Fibroblast of lung (primary cell): ENCODE measurements around the gene RGS14. TPM values are rescaled to one million over a fixed set of nuclear protein-coding genes. Genes with fewer than 3 reads are reported as not detected.

ENCODE experiments used
- DNase-seq, 2 donors: peaks; one replicate each; pipeline versions ENCODE4 v3.0.0 to v3.0.0-alpha.2; 2010; ENCODE audit warnings: low read depth in 2 of 2
- H2AFZ ChIP-seq: 2 replicates; pipeline ENCODE4 v1.5.1; 2012; ENCODE audit warnings: low read length, control low read depth, inconsistent platforms
- H3K27ac ChIP-seq: 2 replicates; pipeline ENCODE4 v1.5.1; 2011; ENCODE audit warnings: low read length, control low read depth; ENCODE audit not compliant: insufficient read depth
- H3K27me3 ChIP-seq: 2 replicates; pipeline ENCODE4 v1.5.1; 2011; ENCODE audit warnings: mild to moderate bottlenecking, low read length; ENCODE audit not compliant: control insufficient read depth, insufficient read depth
- H3K36me3 ChIP-seq: 2 replicates; pipeline ENCODE4 v1.5.1; 2011; ENCODE audit warnings: low read length; ENCODE audit not compliant: control insufficient read depth, insufficient read depth
- H3K4me1 ChIP-seq: 2 replicates; pipeline ENCODE4 v1.5.1; 2011; ENCODE audit warnings: low read length; ENCODE audit not compliant: control insufficient read depth, insufficient read depth; ENCODE audit errors: extremely low read depth
- H3K4me2 ChIP-seq: 2 replicates; pipeline ENCODE4 v1.5.1; 2011; ENCODE audit warnings: low read length, control low read depth; ENCODE audit not compliant: insufficient read depth; ENCODE audit errors: extremely low read depth
- H3K4me3 ChIP-seq, 4 experiments: fragments of 200-600 bp in 1 of 4; sonication (generic) in 1 of 4; replicated peaks in 1 of 4; 2 replicates each; pipeline ENCODE4 v1.5.1; 2011 to 2016; ENCODE audit warnings: low read length in 4 of 4, low read depth in 3 of 4, mild to moderate bottlenecking in 3 of 4, control low read depth in 2 of 4, inconsistent platforms in 1 of 4, mixed read lengths in 1 of 4; ENCODE audit not compliant: insufficient read depth in 1 of 4; ENCODE audit errors: control extremely low read depth in 1 of 4
- H3K79me2 ChIP-seq: 2 replicates; pipeline ENCODE4 v1.5.1; 2012; ENCODE audit warnings: mild to moderate bottlenecking, low read length, inconsistent platforms; ENCODE audit not compliant: control insufficient read depth, insufficient read depth
- H3K9ac ChIP-seq: 2 replicates; pipeline ENCODE4 v1.5.1; 2011; ENCODE audit warnings: mild to moderate bottlenecking, low read length, control low read depth; ENCODE audit not compliant: insufficient read depth
- H3K9me3 ChIP-seq: 2 replicates; pipeline ENCODE4 v1.5.1; 2012; ENCODE audit warnings: low read depth, low read length; ENCODE audit not compliant: control insufficient read depth, insufficient read depth
- H4K20me1 ChIP-seq: 2 replicates; pipeline ENCODE4 v1.5.1; 2011; ENCODE audit warnings: low read length; ENCODE audit not compliant: control insufficient read depth, insufficient read depth; ENCODE audit errors: extremely low read depth
- CTCF ChIP-seq, 2 donors: IDR thresholded peaks in 1 of 2; conservative IDR thresholded peaks in 1 of 2; 1 replicate in 1 of 2; 2 replicates in 1 of 2; pipeline ENCODE4 v1.5.1; 2011 to 2012; ENCODE audit warnings: low read length in 2 of 2, control low read depth in 1 of 2, inconsistent platforms in 1 of 2, low read depth in 1 of 2, mild to moderate bottlenecking in 1 of 2
- EZH2 ChIP-seq: IDR thresholded peaks from 2 replicates; pipeline ENCODE4 v1.5.1; 2012; ENCODE audit warnings: low read length, control low read depth, mild to moderate bottlenecking; ENCODE audit errors: missing control alignments
- polyA plus RNA-seq, 2 donors: library from polyadenylated mRNA; depleted of rRNA in 1 of 2; stranded (reverse) in 1 of 2; unstranded in 1 of 2; fragments of >200 nt; gene quantifications; 2 replicates each; pipeline ENCODE4 v1.2.1, GENCODE V29; 2011 to 2012; ENCODE audit warnings: missing spikeins in 1 of 2
- total RNA-seq: library from RNA; depleted of rRNA; stranded (reverse); fragments of >200 nt; gene quantifications from 2 replicates; pipeline ENCODE4 v1.2.1, GENCODE V29; 2014

The RGS14 gene
- total and polyA plus RNA-seq, 2 donors (not counting 1 experiment from before 2014, with no cell fraction given), result 2.5 to 4.1 TPM

- DNase-seq, result no peak
- TF ChIP-seq CTCF (conservative IDR thresholded peaks at IDR 0.05 in 1 of 2, IDR thresholded peaks at IDR 0.05 in 1 of 2; ENCODE audit: low read depth in 1 of 2, low read length in 2 of 2) (no peak), EZH2 (no peak)
- no peaks in the 10 kb centered on the region for H3K79me2 ChIP-seq
- no peaks in the 10 kb centered on the region for H3K9me3 ChIP-seq
- H3K36me3 ChIP-seq, result no peaks in the 10 kb centered on the region
- H4K20me1 ChIP-seq, result no peaks in the 10 kb centered on the region
- no peak overlapping the region for H3K4me3 ChIP-seq
- H3K4me2 ChIP-seq, result no peak overlapping the region
- H2AFZ ChIP-seq, result no peak overlapping the region
- H3K4me1 ChIP-seq, result peaks cover 17% of the 10 kb centered on the region
- H3K9ac ChIP-seq, result no peak overlapping the region
- H3K27me3 ChIP-seq, result peaks cover 18% of the 10 kb centered on the region
- H3K27ac ChIP-seq, result no peak overlapping the region
These were observed 28.0 kb downstream of the RGS14 start for GRCh38 chr5:177385720-177386119.

GRCh38 chr5:177386542-177386941, 28.8 kb downstream of the RGS14 start:
- DNase-seq, result no peak
- Histone ChIP-seq H3K9me3 (no peaks in the 10 kb centered on the region), H3K9ac (no peak overlapping the region), H3K36me3 (no peaks in the 10 kb centered on the region), H4K20me1 (no peaks in the 10 kb centered on the region), H2AFZ (no peak overlapping the region), H3K4me2 (no peak overlapping the region), H3K79me2 (no peaks in the 10 kb centered on the region), H3K27ac (no peak overlapping the region), H3K4me3 (no peak overlapping the region), H3K27me3 (peaks cover 18% of the 10 kb centered on the region), H3K4me1 (peaks cover 17% of the 10 kb centered on the region)
- TF ChIP-seq EZH2 (no peak), CTCF (conservative IDR thresholded peaks at IDR 0.05 in 1 of 2, IDR thresholded peaks at IDR 0.05 in 1 of 2; ENCODE audit: low read depth in 1 of 2, low read length in 2 of 2) (no peak)

- no peak overlapping the region for H3K9ac ChIP-seq
- no peak overlapping the region for H3K4me3 ChIP-seq
- peaks cover 15% of the 10 kb centered on the region for H3K27me3 ChIP-seq
- H3K79me2 ChIP-seq, result no peaks in the 10 kb centered on the region
- H4K20me1 ChIP-seq, result no peaks in the 10 kb centered on the region
- peaks cover 17% of the 10 kb centered on the region for H3K4me1 ChIP-seq
- H3K27ac ChIP-seq, result no peak overlapping the region
- no peak for DNase-seq
- TF ChIP-seq CTCF (conservative IDR thresholded peaks at IDR 0.05 in 1 of 2, IDR thresholded peaks at IDR 0.05 in 1 of 2; ENCODE audit: low read depth in 1 of 2, low read length in 2 of 2) (no peak), EZH2 (no peak)
- no peak overlapping the region for H3K4me2 ChIP-seq
- H3K36me3 ChIP-seq, result no peaks in the 10 kb centered on the region
- H3K9me3 ChIP-seq, result no peaks in the 10 kb centered on the region
- H2AFZ ChIP-seq, result no peak overlapping the region
These were observed 29.7 kb downstream of the RGS14 start for GRCh38 chr5:177387405-177387804.
